T47D (cell line): Measurements from ENCODE around the gene IMP4.
A peak's percentile ranks its signal among the peaks of the same experiment; 100 is the strongest.

Experiments
- DNase-seq, 2 experiments: peaks; one replicate each; pipeline versions ENCODE4 v3.0.0 to v3.0.0-alpha.2; 2011 to 2012; ENCODE audit warnings: low read depth in 1 of 2, low spot score in 1 of 2
- JUND ChIP-seq: IDR thresholded peaks from 2 replicates; pipeline ENCODE4 v1.6.1; 2012; ENCODE audit warnings: low read depth
- in situ Hi-C: cut with HindIII; loops from 2 replicates; pipeline ENCODE4 v1.10.0; 2016; ENCODE audit warnings: low sequenced_read_pairs, low pct_unique_long_range_greater_than_20kb

The IMP4 gene

GRCh38 chr2:130342533-130343275 lies at the start of gene IMP4:
IMP4 (plus strand) TSS chr2:130342897; CDS start chr2:130342933, 36 bp downstream.
- in situ Hi-C loops = no loop called here
- DNase-seq = peak; percentile 88 to 99
- no peak for TF ChIP-seq JUND

- no peak for DNase-seq
- in situ Hi-C loops = no loop called here
- TF ChIP-seq JUND = no peak
Observed at GRCh38 chr2:130300258-130300969, 42.3 kb upstream of the IMP4 start.

GRCh38 chr2:130300970-130301348 lies 41.7 kb upstream of the IMP4 start:
- DNase-seq = no peak
- in situ Hi-C loops = no loop called here
- TF ChIP-seq JUND = no peak

GRCh38 chr2:130302164-130302886 lies 40.4 kb upstream of the IMP4 start:
- DNase-seq = peak in 1 of 2 experiments; percentile 34
- TF ChIP-seq JUND = no peak
- in situ Hi-C loops = no loop called here

GRCh38 chr2:130303169-130303568 lies 39.5 kb upstream of the IMP4 start:
- TF ChIP-seq JUND = no peak
- in situ Hi-C loops = no loop called here
- DNase-seq = no peak

- no peak for DNase-seq
- no peak for TF ChIP-seq JUND
- in situ Hi-C loops = no loop called here
Observed at GRCh38 chr2:130304726-130305125, 38.0 kb upstream of the IMP4 start.

GRCh38 chr2:130307850-130308249 lies 34.8 kb upstream of the IMP4 start:
- no peak for DNase-seq
- in situ Hi-C loops = no loop called here
- TF ChIP-seq JUND = no peak

- TF ChIP-seq JUND = no peak
- DNase-seq = no peak
- in situ Hi-C loops = no loop called here
Observed at GRCh38 chr2:130310881-130311280, 31.8 kb upstream of the IMP4 start.

GRCh38 chr2:130313812-130314334 lies 28.8 kb upstream of the IMP4 start:
- TF ChIP-seq JUND = no peak
- DNase-seq = no peak
- in situ Hi-C loops = no loop called here

- no peak for TF ChIP-seq JUND
- DNase-seq = no peak
- in situ Hi-C loops = no loop called here
Observed at GRCh38 chr2:130314377-130314776, 28.3 kb upstream of the IMP4 start.

GRCh38 chr2:130316596-130316995 lies 26.1 kb upstream of the IMP4 start:
- TF ChIP-seq JUND = no peak
- DNase-seq = no peak
- in situ Hi-C loops = no loop called here

- in situ Hi-C loops = no loop called here
- no peak for DNase-seq
- TF ChIP-seq JUND = no peak
Observed at GRCh38 chr2:130318906-130319305, 23.8 kb upstream of the IMP4 start.

- no peak for DNase-seq
- TF ChIP-seq JUND = no peak
- in situ Hi-C loops = no loop called here
Observed at GRCh38 chr2:130319536-130319935, 23.2 kb upstream of the IMP4 start.
